IMR-90 (cell line): Measurements from ENCODE around the gene RMND1. TPM values are rescaled to one million over a fixed set of nuclear protein-coding genes. Genes with fewer than 3 reads are reported as not detected.
A peak's percentile ranks its signal among the peaks of the same experiment; 100 is the strongest.

ENCODE experiments used
- ATAC-seq: fragments of 200-7000 bp; cut with Tn5 transposase; 2 replicates; pipeline ENCODE4 v1.9.1; 2020; ENCODE audit warnings: low read depth, mild to moderate bottlenecking, moderate library complexity
- BruUV-seq: library from RNA; stranded (reverse); fragments of 400-500 nt; replicated peaks from 2 replicates; lab custom pipeline; 2021; lab: Mats Ljungman, UMichigan
- CTCF ChIA-PET: fragments of 300-600 bp; formaldehyde crosslinking; extraction: SDS; loops from one replicate; lab custom pipeline; 2021; ENCODE audit warnings: antibody characterized with exemption; lab: Yijun Ruan, JAX
- POLR2A ChIA-PET: fragments of 300-600 bp; sonication (Branson Sonifier 250); formaldehyde crosslinking; loops from one replicate; lab custom pipeline; 2022; ENCODE audit warnings: antibody characterized with exemption; ENCODE audit not compliant: unreplicated experiment; lab: Charles Lee
- DNase-seq: peaks from one replicate; pipeline ENCODE4 v3.0.0; 2013
- H2AFZ ChIP-seq: replicated peaks from 2 replicates; pipeline ENCODE3; 2013; ENCODE audit warnings: low read length, mild to moderate bottlenecking; ENCODE audit not compliant: poor library complexity
- H2AK5ac ChIP-seq: 2 replicates; pipeline ENCODE4 v1.6.1; 2013; ENCODE audit warnings: low read depth, low read length, inconsistent platforms
- H2AK9ac ChIP-seq: replicated peaks from 2 replicates; pipeline ENCODE3; 2013; ENCODE audit warnings: mild to moderate bottlenecking, low read depth, low read length, moderate library complexity; ENCODE audit not compliant: poor library complexity
- H2BK120ac ChIP-seq: 2 replicates; pipeline ENCODE4 v1.6.1; 2013; ENCODE audit warnings: low read depth, low read length, inconsistent platforms
- H2BK15ac ChIP-seq: 3 replicates; pipeline ENCODE4 v1.6.1; 2013; ENCODE audit warnings: low read depth, low read length, inconsistent platforms
- H2BK20ac ChIP-seq: 2 replicates; pipeline ENCODE4 v1.6.1; 2013; ENCODE audit warnings: low read depth, mild to moderate bottlenecking, inconsistent platforms, low read length, moderate library complexity
- H2BK5ac ChIP-seq: 2 replicates; pipeline ENCODE4 v1.6.1; 2013; ENCODE audit warnings: mild to moderate bottlenecking, low read depth, low read length, inconsistent platforms; ENCODE audit not compliant: poor library complexity, severe bottlenecking
- H3K14ac ChIP-seq: replicated peaks from 2 replicates; pipeline ENCODE4 v1.6.1; 2013; ENCODE audit warnings: low read depth, low read length, inconsistent platforms
- H3K18ac ChIP-seq: 2 replicates; pipeline ENCODE4 v1.6.1; 2013; ENCODE audit warnings: low read depth, low read length, control low read depth
- H3K23ac ChIP-seq: 2 replicates; pipeline ENCODE4 v1.6.1; 2013; ENCODE audit warnings: low read depth, low read length, inconsistent platforms
- H3K27ac ChIP-seq: 2 replicates; pipeline ENCODE4 v1.5.1; 2013; ENCODE audit warnings: mild to moderate bottlenecking, control low read depth, low read length; ENCODE audit not compliant: insufficient read depth
- H3K27me3 ChIP-seq: 2 replicates; pipeline ENCODE4 v1.6.1; 2013; ENCODE audit warnings: low read length; ENCODE audit not compliant: control insufficient read depth, insufficient read depth
- H3K36me3 ChIP-seq: 2 replicates; pipeline ENCODE4 v1.6.1; 2013; ENCODE audit warnings: low read length, mixed read lengths; ENCODE audit not compliant: control insufficient read depth, insufficient read depth
- H3K4ac ChIP-seq: 2 replicates; pipeline ENCODE4 v1.6.1; 2013; ENCODE audit warnings: low read depth, low read length, inconsistent platforms
- H3K4me1 ChIP-seq: 2 replicates; pipeline ENCODE4 v1.6.1; 2013; ENCODE audit warnings: low read length, mixed read lengths; ENCODE audit not compliant: control insufficient read depth, insufficient read depth
- H3K4me2 ChIP-seq: 2 replicates; pipeline ENCODE4 v1.6.1; 2013; ENCODE audit warnings: low read depth, mild to moderate bottlenecking, control low read depth, low read length, moderate library complexity
- H3K4me3 ChIP-seq: 2 replicates; pipeline ENCODE4 v1.5.1; 2013; ENCODE audit warnings: low read depth, mild to moderate bottlenecking, control low read depth, low read length, moderate library complexity; ENCODE audit not compliant: insufficient read depth
- H3K56ac ChIP-seq: 2 replicates; pipeline ENCODE4 v1.6.1; 2013; ENCODE audit warnings: low read length, inconsistent platforms; ENCODE audit not compliant: insufficient read depth; ENCODE audit errors: extremely low read depth
- H3K79me1 ChIP-seq, 2 experiments: 2 replicates each; pipeline ENCODE4 v1.6.1; 2013; ENCODE audit warnings: low read length in 2 of 2, inconsistent platforms in 1 of 2, low read depth in 1 of 2
- H3K9ac ChIP-seq: 2 replicates; pipeline ENCODE4 v1.6.1; 2013; ENCODE audit warnings: low read depth, low read length, control low read depth
- H3K9me1 ChIP-seq: 2 replicates; pipeline ENCODE4 v1.6.1; 2013; ENCODE audit warnings: low read length, inconsistent platforms; ENCODE audit not compliant: insufficient read depth
- H3K9me3 ChIP-seq: 2 replicates; pipeline ENCODE4 v1.6.1; 2013; ENCODE audit warnings: low read length; ENCODE audit not compliant: control insufficient read depth, insufficient read depth
- H4K20me1 ChIP-seq: 2 replicates; pipeline ENCODE4 v1.6.1; 2013; ENCODE audit warnings: low read length, inconsistent platforms; ENCODE audit not compliant: insufficient read depth
- H4K5ac ChIP-seq: 2 replicates; pipeline ENCODE4 v1.6.1; 2013; ENCODE audit warnings: mild to moderate bottlenecking, low read depth, low read length, control low read depth
- H4K8ac ChIP-seq, 2 experiments: 2 replicates each; pipeline ENCODE4 v1.6.1; 2013; ENCODE audit warnings: low read depth in 2 of 2, low read length in 2 of 2, control low read depth in 1 of 2, inconsistent platforms in 1 of 2
- H4K91ac ChIP-seq: 2 replicates; pipeline ENCODE4 v1.6.1; 2013; ENCODE audit warnings: low read depth, low read length, inconsistent platforms; ENCODE audit not compliant: insufficient read depth
- BHLHE40 ChIP-seq: fragments of 150-350 bp; IDR thresholded peaks from 2 replicates; pipeline ENCODE4 v1.6.1; 2016; ENCODE audit warnings: mild to moderate bottlenecking, low read depth, low read length
- FOS ChIP-seq: fragments of 150-350 bp; IDR thresholded peaks from 2 replicates; pipeline ENCODE4 v1.6.1; 2016; ENCODE audit warnings: low read depth, low read length
- MAFK ChIP-seq: IDR thresholded peaks from 2 replicates; pipeline ENCODE4 v1.6.1; 2012; ENCODE audit warnings: low read depth, low read length, improper control_type of control experiment
- RAD21 ChIP-seq: IDR thresholded peaks from 2 replicates; pipeline ENCODE4 v1.6.1; 2012; ENCODE audit warnings: low read length, improper control_type of control experiment
- RCOR1 ChIP-seq: IDR thresholded peaks from 2 replicates; pipeline ENCODE4 v1.6.1; 2012; ENCODE audit warnings: mild to moderate bottlenecking, low read length, improper control_type of control experiment; ENCODE audit not compliant: insufficient replicate concordance
- SMC3 ChIP-seq: fragments of 150-350 bp; IDR thresholded peaks from 2 replicates; pipeline ENCODE4 v1.6.1; 2016; ENCODE audit warnings: low read depth, mild to moderate bottlenecking, antibody characterized with exemption, low read length, moderate library complexity
- WGBS, 2 experiments: methylation state at CpG; one replicate each; pipeline versions ENCODE4 v1.1.5 to v1.1.7; 2013; ENCODE audit warnings: missing lambda C conversion rate in 2 of 2; ENCODE audit not compliant: insufficient read length in 1 of 2; ENCODE audit errors: extremely low coverage in 2 of 2; 5-methylcytosine and 5-hydroxymethylcytosine counted together
- dilution Hi-C: fragments of 300-500 bp; cut with HindIII; formaldehyde crosslinking; loops from one replicate; pipeline ENCODE4 v1.14.3; 2018; ENCODE audit warnings: low sequenced_read_pairs; ENCODE audit not compliant: unreplicated experiment
- in situ Hi-C: fragments of 300-500 bp; cut with MboI; formaldehyde crosslinking; loops from 3 replicates; pipeline ENCODE4 v1.14.3; 2019; ENCODE audit warnings: low sequenced_read_pairs, inconsistent platforms, mixed read lengths
- intact Hi-C: fragments of 100-400 bp; cut with micrococcal nuclease; formaldehyde crosslinking; loops from 2 replicates; pipeline ENCODE4 v1.10.0; 2022
- polyA plus RNA-seq, 3 experiments: library from polyadenylated mRNA; depleted of rRNA; stranded (reverse); fragments of >200 nt; gene quantifications; 2 replicates each; pipeline ENCODE4 v1.2.3, GENCODE V29; 2012; ENCODE audit warnings: low replicate concordance in 1 of 3
- total RNA-seq: library from RNA; depleted of rRNA; stranded (reverse); fragments of >200 nt; gene quantifications from 2 replicates; pipeline ENCODE4 v1.2.3, GENCODE V29; 2012
- TF ChIP-seq, protein P1 (sequence below): fragments of 150-350 bp; IDR thresholded peaks from 2 replicates; pipeline ENCODE4 v1.6.1; 2016; ENCODE audit warnings: low read depth, mild to moderate bottlenecking, low read length, moderate library complexity, borderline replicate concordance
- TF ChIP-seq, protein P2 (sequence below): conservative IDR thresholded peaks from 2 replicates; pipeline ENCODE4 v1.5.1; 2012; ENCODE audit warnings: mild to moderate bottlenecking, low read depth, low read length, improper control_type of control experiment

Gene RMND1
- total and polyA plus RNA-seq, 2 of the 4 experiments (the other 2 are of a cell fraction), result 13.1 to 24.6 TPM

DNA sequence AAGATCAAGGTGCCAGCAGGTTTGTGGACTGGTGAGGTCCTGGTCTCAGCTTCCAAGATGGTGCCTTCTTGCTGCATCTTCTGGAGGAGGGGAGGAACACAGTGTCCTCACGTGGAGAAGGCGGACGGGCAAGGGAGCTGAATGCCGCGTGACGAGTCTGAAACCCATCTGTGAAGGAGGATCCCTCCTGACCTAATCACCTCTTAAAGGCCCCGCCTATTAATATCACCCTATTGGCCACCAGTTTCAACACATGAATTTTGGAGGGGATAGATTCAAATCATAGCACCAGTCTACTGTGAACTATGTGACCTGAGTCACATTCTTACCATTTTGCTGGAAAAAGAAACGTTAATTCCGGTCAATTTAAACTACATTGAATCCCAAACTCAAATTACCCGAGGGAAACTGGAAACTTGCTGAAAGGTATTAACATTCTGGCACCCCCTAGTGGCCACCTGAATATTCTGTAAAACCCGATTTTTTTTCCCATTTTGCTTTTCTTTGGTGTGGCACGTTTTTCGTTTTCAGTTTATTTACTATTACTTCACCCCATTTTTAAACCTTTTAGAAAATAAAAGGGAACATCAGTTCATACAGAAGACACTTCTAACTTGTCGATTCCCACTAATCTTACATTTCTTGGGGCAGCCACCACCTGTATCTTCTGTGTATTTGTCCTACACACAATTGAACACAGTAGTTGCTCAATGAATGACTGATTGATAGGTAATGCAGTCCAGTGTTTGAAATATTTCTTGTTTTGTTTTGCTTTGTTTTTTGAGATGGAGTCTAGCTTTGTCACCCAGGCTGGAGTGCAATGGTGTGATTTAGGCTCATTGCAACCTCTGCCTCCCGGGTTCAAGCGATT is 24.0 kb upstream of the RMND1 start:
- H3K36me3 ChIP-seq, result no peaks in the 10 kb centered on the region
- CTCF ChIA-PET, result interaction anchor here (0.6 to 1.0 kb wide), 4 partner anchors 12 to 408 kb away, joined by 3 read pairs; no protein-coding TSS in a partner anchor
- no peaks in the 10 kb centered on the region for H3K27me3 ChIP-seq
- H2BK120ac ChIP-seq, result no peak overlapping the region
- H3K4me2 ChIP-seq, result peak overlapping the region; percentile 69; the same call in 1 of the 2 replicates
- intact Hi-C loops, result loop anchor here (1.0 to 10.0 kb wide), 2 partner anchors 35 to 789 kb away; no protein-coding TSS in a partner anchor
- no TSS peak for BruUV-seq
- no peak overlapping the region for H3K56ac ChIP-seq
- H3K4me3 ChIP-seq, result no peak overlapping the region
- H3K27ac ChIP-seq, result 0 out of 2 replicates have a peak overlapping the region, but pooled peaks have one; percentile 16
- H2BK15ac ChIP-seq, result no peak overlapping the region
- H2AFZ ChIP-seq, result peak overlapping the region; percentile 69
- no peak overlapping the region for H2AK9ac ChIP-seq
- H2AK5ac ChIP-seq, result no peak overlapping the region; the same call in 1 of the 2 replicates
- no peak overlapping the region for H2BK20ac ChIP-seq
- no CpG with 5 or more reads among the region's 16 CpGs for WGBS, 2 experiments
- in situ Hi-C loops, result no loop called here
- no peaks in the 10 kb centered on the region for H4K20me1 ChIP-seq
- no peak overlapping the region for H3K23ac ChIP-seq
- H3K18ac ChIP-seq, result peak overlapping the region; percentile 0; the same call in 1 of the 2 replicates
- H3K79me1 ChIP-seq, result no peaks in the 10 kb centered on the region
- peak overlapping the region; percentile 22 to 28; a peak in 2 of 4 replicates for H4K8ac ChIP-seq
- POLR2A ChIA-PET, result no interaction called here
- dilution Hi-C loops, result no loop called here
- H3K9me1 ChIP-seq, result no peaks in the 10 kb centered on the region
- peak; percentile 61 for ATAC-seq
- peak; percentile 59 for DNase-seq
- H3K4me1 ChIP-seq, result 0 out of 2 replicates have a peak, but pooled peaks cover 3% of the 10 kb centered on the region
- H3K4ac ChIP-seq, result no peak overlapping the region
- no peak overlapping the region; the same call in 1 of the 2 replicates for H4K5ac ChIP-seq
- TF ChIP-seq, protein P1, sequence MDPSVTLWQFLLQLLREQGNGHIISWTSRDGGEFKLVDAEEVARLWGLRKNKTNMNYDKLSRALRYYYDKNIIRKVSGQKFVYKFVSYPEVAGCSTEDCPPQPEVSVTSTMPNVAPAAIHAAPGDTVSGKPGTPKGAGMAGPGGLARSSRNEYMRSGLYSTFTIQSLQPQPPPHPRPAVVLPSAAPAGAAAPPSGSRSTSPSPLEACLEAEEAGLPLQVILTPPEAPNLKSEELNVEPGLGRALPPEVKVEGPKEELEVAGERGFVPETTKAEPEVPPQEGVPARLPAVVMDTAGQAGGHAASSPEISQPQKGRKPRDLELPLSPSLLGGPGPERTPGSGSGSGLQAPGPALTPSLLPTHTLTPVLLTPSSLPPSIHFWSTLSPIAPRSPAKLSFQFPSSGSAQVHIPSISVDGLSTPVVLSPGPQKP, result no peak
- TF ChIP-seq SMC3, result peak; percentile 67
- TF ChIP-seq BHLHE40, result peak; percentile 21; the same call in 1 of the 2 replicates
- TF ChIP-seq, protein P2, sequence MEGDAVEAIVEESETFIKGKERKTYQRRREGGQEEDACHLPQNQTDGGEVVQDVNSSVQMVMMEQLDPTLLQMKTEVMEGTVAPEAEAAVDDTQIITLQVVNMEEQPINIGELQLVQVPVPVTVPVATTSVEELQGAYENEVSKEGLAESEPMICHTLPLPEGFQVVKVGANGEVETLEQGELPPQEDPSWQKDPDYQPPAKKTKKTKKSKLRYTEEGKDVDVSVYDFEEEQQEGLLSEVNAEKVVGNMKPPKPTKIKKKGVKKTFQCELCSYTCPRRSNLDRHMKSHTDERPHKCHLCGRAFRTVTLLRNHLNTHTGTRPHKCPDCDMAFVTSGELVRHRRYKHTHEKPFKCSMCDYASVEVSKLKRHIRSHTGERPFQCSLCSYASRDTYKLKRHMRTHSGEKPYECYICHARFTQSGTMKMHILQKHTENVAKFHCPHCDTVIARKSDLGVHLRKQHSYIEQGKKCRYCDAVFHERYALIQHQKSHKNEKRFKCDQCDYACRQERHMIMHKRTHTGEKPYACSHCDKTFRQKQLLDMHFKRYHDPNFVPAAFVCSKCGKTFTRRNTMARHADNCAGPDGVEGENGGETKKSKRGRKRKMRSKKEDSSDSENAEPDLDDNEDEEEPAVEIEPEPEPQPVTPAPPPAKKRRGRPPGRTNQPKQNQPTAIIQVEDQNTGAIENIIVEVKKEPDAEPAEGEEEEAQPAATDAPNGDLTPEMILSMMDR, result peak; percentile 75
- no peak for TF ChIP-seq FOS
- TF ChIP-seq RAD21, result peak; percentile 62
- TF ChIP-seq RCOR1, result no peak
- TF ChIP-seq MAFK, result no peak
- no peak overlapping the region for H3K9ac ChIP-seq
- H3K14ac ChIP-seq, result no peak overlapping the region
- H3K9me3 ChIP-seq, result no peaks in the 10 kb centered on the region
- H4K91ac ChIP-seq, result no peak overlapping the region
- no peak overlapping the region for H2BK5ac ChIP-seq
